C4-2B (cell line): ENCODE results near the gene APRT.
"Not testable (repeated sequence)": the region's sequence is repeated elsewhere in the genome, so short reads cannot be mapped to it uniquely, and the experiment has no call there.

Source experiments
- H3K27ac ChIP-seq: fragments of 450-650 bp; 2 replicates; pipeline ENCODE4 v1.5.1; 2017
- ZFX ChIP-seq: fragments of 450-650 bp; IDR thresholded peaks from 2 replicates; pipeline ENCODE4 v1.6.1; 2017
- TF ChIP-seq, protein P1 (sequence below): fragments of 450-650 bp; conservative IDR thresholded peaks from 2 replicates; pipeline ENCODE4 v1.5.1; 2017; ENCODE audit warnings: mild to moderate bottlenecking

APRT gene

DNA sequence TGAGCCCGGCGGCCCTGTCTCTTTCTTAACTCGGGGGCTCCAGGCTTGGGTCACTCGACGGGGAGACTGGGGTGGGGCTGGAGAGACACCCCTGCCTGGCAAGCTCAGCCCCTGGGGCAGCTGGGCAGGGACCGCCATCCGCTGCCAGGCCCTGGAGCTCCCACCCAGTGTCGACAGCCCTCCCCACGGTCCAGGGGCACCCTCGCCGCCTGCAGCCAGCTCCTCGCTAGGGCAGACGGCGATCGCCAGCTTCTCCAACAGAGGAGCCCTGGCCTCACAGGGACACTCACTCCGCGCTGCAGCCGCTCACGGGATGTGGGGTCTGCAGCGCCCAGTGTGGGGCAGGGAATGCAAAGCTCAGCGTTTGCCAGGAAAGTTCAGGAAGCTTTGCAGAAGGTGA lies 16.0 kb upstream of the APRT start:
- TF ChIP-seq, protein P1, sequence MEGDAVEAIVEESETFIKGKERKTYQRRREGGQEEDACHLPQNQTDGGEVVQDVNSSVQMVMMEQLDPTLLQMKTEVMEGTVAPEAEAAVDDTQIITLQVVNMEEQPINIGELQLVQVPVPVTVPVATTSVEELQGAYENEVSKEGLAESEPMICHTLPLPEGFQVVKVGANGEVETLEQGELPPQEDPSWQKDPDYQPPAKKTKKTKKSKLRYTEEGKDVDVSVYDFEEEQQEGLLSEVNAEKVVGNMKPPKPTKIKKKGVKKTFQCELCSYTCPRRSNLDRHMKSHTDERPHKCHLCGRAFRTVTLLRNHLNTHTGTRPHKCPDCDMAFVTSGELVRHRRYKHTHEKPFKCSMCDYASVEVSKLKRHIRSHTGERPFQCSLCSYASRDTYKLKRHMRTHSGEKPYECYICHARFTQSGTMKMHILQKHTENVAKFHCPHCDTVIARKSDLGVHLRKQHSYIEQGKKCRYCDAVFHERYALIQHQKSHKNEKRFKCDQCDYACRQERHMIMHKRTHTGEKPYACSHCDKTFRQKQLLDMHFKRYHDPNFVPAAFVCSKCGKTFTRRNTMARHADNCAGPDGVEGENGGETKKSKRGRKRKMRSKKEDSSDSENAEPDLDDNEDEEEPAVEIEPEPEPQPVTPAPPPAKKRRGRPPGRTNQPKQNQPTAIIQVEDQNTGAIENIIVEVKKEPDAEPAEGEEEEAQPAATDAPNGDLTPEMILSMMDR: no peak
- no peak for TF ChIP-seq ZFX
- no peak overlapping the region for H3K27ac ChIP-seq

DNA sequence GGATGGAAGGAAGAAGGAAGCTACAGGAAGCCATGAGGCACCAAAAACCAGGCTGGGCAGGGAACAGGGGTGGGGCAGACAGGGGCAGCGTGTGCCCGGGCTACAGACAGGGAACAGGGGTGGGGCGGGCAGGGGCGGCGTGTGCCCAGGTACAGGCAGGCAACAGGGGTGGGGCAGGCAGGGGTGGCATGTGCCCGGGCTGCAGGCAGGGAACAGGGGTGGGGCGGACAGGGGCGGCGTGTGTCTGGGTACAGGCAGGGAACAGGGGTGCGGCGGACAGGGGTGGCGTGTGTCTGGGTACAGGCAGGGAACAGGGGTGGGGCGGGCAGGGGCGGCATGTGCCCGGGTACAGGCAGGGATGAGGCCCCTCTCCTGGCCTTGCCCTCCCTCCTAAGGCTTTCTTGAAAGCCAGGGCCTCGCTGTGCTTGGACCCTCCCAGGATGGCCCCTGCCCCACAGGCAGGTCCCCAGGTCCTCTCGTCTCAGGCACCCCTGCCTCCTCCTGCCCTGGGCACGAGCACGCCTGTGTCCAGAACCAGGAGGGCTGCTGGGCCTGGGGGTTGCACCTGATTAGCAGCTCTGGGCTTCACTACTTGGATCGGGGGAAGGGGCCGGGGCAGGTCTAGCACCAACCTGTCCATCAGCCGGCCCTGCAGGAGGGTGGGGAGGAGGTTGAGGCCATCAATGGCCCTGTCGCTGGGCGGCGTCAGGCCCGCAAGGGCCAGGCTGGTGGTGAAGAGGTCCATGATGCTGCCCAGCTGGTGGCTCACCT lies 14.5 kb upstream of the APRT start:
- H3K27ac ChIP-seq: no peak overlapping the region
- no peak for TF ChIP-seq ZFX
- TF ChIP-seq, protein P1: no peak

DNA sequence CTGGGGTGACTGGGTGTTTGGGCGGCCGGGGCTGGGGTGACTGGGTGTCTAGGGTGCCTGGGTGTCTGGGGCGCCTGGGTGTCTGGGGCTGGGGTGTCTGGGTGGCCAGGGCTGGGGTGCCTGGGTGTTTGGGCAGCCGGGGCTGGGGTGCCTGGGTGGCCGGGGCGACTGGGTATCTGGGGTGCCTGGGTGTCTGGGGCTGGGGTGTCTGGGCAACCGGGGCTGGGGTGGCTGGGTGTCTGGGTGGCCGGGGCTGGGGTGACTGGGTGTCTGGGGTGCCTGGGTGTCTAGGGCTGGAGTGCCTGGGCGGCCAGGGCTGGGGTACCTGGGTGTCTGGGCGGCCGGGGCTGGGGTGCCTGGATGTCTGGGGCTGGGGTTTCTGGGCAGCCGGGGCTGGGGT lies 13.4 kb upstream of the APRT start:
- TF ChIP-seq, protein P1: no peak
- TF ChIP-seq ZFX: no peak
- H3K27ac ChIP-seq: no peak overlapping the region

DNA sequence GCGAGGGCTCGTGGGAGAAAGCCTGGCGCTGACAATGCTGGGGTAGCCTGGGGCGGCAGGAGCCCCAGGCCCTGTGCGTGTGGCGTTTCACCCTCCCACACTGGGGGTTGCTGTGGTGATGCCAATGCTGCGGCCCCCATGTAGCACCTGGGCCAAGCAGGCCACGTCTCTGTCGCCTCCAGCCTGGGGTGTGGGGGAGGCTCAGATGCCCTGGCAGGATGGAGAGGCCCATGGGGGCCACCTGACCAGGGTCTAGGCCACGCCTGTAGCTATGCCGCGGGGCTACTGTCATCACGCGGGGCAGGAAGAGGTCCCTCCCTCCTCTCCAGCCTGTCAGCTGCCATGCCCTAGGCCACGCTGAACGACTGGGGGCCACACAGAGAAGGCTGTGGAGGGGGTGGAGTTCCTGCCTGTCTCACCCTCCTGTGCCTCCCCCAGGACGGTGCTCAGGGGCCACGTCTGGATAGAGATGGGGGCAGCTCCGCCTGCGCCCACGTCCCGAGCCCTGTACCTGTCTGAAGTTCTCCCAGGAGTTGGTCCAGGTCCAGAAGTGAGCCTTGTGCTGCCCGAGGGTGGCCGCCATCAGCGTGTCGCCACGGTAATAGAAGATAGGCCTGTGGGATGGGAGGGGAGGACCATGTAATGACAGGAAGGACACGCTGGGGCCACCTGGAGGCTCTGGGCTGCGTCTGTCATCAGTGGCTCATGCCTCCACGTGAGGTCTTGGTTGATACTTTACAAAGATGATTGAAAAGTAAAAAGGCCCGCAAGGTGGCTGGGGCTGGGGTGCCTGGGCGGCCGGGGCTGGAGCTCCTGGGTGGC lies 12.7 kb upstream of the APRT start:
- TF ChIP-seq, protein P1: no peak
- TF ChIP-seq ZFX: no peak

DNA sequence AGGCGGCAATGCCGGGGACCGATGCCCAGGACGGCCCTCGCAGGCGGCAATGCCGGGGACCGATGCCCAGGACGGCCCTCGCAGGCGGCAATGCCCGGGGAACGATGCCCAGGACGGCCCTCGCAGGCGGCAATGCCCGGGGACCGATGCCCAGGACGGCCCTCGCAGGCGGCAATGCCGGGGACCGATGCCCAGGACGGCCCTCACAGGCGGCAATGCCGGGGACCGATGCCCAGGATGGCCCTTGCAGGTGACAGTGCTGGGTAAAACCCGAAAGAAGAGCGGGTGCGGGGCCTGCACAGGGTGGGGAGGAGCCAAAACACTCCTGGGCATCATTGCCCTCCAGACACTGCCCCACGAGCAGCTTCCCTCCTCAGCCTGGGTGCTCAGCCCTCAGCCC lies 11.9 kb upstream of the APRT start:
- not testable (repeated sequence) for H3K27ac ChIP-seq

More for the DNA sequence above, 12.7 kb upstream of the APRT start:
- no peak overlapping the region for H3K27ac ChIP-seq

DNA sequence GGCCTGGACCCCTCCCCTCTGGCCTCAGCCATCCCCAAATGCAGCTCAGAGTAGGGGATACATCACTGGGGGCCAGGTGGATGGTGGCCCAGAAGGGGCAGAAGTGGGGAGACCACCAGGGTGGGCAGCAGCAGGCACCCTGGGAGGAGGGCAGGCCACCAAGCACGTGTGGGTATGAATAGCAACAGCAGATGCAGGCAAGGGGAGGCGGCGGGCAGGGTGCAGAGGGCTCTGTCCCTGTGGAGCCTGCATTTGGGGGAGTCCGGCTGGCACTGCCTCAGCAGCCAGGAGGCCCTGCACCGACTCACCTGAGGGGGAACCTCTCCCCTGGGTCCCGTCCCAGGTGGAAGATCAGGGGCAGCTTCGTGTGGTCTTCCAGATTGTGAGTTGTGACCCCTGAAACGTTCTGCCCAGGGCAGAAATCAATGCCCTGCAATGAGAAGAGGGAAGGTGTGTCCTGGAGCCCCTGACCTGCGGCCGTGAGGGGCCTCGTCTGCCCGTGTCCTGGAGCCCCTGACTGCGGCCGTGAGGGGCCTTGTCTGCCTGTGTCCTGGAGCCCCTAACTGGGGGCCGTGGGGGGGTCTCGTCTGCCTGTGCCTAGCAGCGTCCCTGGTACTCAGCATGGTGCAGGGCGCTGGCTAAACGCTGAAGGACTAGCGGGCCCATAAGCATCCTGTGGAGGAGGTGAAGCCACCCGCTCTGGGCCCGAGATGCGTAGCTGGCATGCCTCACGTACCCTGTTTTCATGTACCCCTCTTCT lies 10.7 kb upstream of the APRT start:
- H3K27ac ChIP-seq: no peak overlapping the region
- TF ChIP-seq, protein P1: no peak
- TF ChIP-seq ZFX: no peak

DNA sequence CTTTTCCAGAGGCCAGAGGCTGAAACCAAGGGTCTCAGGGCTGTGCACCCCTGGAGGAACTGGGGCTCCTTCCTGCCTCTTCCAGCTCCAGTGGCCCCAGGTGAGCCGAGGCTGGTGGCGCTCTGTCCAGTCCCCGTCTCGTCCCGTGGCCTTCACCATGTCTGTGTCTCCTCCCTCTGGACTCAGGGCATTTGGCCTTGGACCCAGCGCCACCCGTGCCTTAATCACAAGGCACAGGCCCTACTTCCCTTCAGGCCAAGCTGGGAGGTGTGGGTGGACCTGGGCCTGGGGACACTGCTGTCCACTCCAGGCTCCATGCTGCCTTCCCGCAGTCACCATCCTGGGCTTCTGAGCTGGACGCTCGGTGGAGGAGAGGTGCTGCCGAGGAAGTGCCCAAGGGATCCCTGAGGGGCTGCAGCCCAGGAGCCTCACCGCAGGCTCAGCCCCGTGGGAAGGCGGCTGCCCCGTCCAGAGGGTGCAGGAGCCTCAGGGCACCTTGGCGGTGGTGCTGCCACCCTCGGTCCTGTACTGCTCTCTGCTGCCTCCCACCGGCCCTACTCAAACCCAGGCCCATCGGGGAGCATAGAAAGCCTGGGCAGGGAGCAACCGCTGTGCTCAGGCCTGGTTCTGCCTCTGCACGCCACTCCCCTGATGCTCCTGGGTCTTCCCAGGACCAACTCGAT lies 9.6 kb upstream of the APRT start:
- no peak overlapping the region for H3K27ac ChIP-seq
- TF ChIP-seq, protein P1: no peak; the same call in 1 of the 2 replicates
- TF ChIP-seq ZFX: no peak
